Measurements from ENCODE around the gene RNLS. TPM values are rescaled to one million over a fixed set of nuclear protein-coding genes. Genes with fewer than 3 reads are reported as not detected.

Gene RNLS
- total and polyA plus RNA-seq, 4 experiments from 2014 or later = 1.7 to 5.8 (median 2.7) TPM

DNA sequence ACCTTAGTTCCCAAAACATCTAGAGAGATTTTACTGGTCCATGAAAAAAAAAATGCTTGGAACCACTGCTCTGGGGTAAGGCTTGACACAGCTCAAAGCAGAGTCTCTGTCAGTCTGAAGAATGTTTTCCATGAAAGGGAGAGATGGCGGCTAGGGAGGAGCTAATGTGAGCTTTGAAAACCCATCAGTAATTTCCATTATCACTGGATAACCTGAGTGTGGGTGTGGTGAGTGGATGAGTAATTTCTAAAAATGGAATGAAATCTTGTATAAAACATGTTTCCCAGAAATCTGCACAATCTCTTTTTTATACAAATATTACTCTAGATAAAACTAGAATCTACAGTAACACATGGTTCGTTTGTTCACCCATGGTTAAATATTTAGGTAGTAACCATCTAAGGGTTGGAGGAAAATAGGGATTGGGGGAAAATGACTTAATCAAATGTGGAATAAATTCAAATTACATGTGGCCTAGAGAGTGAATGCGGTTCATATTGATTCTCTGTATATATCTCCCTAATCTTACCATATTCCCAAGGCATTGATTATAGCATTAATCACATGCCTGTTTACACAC lies 289.4 kb downstream of the RNLS start:
- Mint-ChIP-seq H3K27ac (no peak overlapping the region), H3K9me3 (peaks cover 0 to 6% (median 0%) of the 10 kb centered on the region in 8 donors), H3K4me3 (no peak overlapping the region), H3K4me1 (peaks cover 0 to 5% (median 1%) of the 10 kb centered on the region in 4 donors), H3K27me3 (no peaks in the 10 kb centered on the region), H3K36me3 (no peaks in the 10 kb centered on the region)
- H3K27ac ChIP-seq (ENCODE audit: low read depth, low read length) = no peak overlapping the region
- POLR2A ChIA-PET (ENCODE audit: partially characterized antibody) = interaction anchor here (0.6 kb wide), 1 partner anchor 1365 kb away, joined by 4 read pairs; no protein-coding TSS in a partner anchor
- no peaks in the 10 kb centered on the region for H3K4me1 ChIP-seq (ENCODE audit: insufficient read depth, low read length)
- intact Hi-C loops (cut with micrococcal nuclease) = no loop called here
- no peaks in the 10 kb centered on the region for H3K36me3 ChIP-seq (ENCODE audit: insufficient read depth, low read length)
- no peak for DNase-seq
- CTCF ChIA-PET (ENCODE audit: partially characterized antibody) = no interaction called here
- no peaks in the 10 kb centered on the region for H3K27me3 ChIP-seq (ENCODE audit: insufficient read depth, low read length)
- H3K4me3 ChIP-seq (ENCODE audit: low read length in 2 of 2) = no peak overlapping the region
- H3K9me3 ChIP-seq (ENCODE audit: control insufficient read depth in 1 of 2, low read length in 2 of 2) = no peaks in the 10 kb centered on the region

DNA sequence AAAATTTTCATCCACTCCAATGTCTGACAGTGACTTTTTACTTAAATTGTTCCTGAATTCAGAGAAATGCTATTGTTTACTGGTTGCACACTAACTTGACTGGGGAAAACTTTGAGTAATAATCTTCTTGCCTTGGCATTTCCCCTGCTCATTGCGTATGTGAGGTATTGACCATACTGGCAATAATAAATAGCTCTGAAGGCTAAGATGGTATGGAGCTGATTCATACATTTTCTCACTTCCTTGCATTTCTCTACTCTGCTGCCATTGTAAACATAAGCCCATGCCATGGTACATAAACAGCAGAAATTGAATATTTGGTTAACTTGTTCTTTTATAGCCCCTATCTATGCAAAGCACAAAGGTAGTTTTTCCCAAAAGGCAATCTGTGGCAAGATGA lies 290.0 kb downstream of the RNLS start:
- CTCF ChIA-PET (ENCODE audit: partially characterized antibody) = interaction anchor here (0.9 kb wide), 1 partner anchor 97 kb away, joined by 3 read pairs; no protein-coding TSS in a partner anchor
- no peak overlapping the region for H3K27ac ChIP-seq (ENCODE audit: low read depth, low read length)
- peaks cover 0 to 5% (median 1%) of the 10 kb centered on the region in 4 donors for H3K4me1 Mint-ChIP-seq
- intact Hi-C loops (cut with micrococcal nuclease) = no loop called here
- no peak overlapping the region for H3K27ac Mint-ChIP-seq
- no peak for DNase-seq
- H3K9me3 ChIP-seq (ENCODE audit: control insufficient read depth in 1 of 2, low read length in 2 of 2) = no peaks in the 10 kb centered on the region
- POLR2A ChIA-PET (ENCODE audit: partially characterized antibody) = no interaction called here
- no peak overlapping the region for H3K4me3 Mint-ChIP-seq
- no peaks in the 10 kb centered on the region for H3K36me3 Mint-ChIP-seq
- peaks cover 0 to 6% (median 0%) of the 10 kb centered on the region in 8 donors for H3K9me3 Mint-ChIP-seq
- no peaks in the 10 kb centered on the region for H3K36me3 ChIP-seq (ENCODE audit: insufficient read depth, low read length)
- H3K27me3 Mint-ChIP-seq = no peaks in the 10 kb centered on the region
- H3K27me3 ChIP-seq (ENCODE audit: insufficient read depth, low read length) = no peaks in the 10 kb centered on the region
- H3K4me1 ChIP-seq (ENCODE audit: insufficient read depth, low read length) = no peaks in the 10 kb centered on the region
- no peak overlapping the region for H3K4me3 ChIP-seq (ENCODE audit: low read length in 2 of 2)

DNA sequence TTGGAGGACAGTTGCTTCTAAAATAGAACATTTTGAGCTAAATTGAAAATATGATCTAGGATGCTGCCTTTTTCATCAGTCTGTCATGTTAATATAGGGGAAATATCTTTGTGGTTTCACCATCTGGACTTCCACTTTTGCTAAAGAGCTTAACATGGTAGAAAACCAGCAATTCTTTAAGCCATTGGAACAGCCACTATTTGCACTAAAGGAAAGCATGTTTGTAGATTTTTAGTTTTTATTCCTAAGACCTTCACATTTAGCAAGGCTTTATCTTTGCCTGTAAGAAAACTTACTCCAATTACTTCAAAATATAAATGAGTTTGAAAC lies 291.0 kb downstream of the RNLS start:
- CTCF ChIA-PET (ENCODE audit: partially characterized antibody) = interaction anchor here (0.8 to 1.0 kb wide), 3 partner anchors 8 to 98 kb away, joined by 3 to 6 read pairs (median 3); no protein-coding TSS in a partner anchor

DNA sequence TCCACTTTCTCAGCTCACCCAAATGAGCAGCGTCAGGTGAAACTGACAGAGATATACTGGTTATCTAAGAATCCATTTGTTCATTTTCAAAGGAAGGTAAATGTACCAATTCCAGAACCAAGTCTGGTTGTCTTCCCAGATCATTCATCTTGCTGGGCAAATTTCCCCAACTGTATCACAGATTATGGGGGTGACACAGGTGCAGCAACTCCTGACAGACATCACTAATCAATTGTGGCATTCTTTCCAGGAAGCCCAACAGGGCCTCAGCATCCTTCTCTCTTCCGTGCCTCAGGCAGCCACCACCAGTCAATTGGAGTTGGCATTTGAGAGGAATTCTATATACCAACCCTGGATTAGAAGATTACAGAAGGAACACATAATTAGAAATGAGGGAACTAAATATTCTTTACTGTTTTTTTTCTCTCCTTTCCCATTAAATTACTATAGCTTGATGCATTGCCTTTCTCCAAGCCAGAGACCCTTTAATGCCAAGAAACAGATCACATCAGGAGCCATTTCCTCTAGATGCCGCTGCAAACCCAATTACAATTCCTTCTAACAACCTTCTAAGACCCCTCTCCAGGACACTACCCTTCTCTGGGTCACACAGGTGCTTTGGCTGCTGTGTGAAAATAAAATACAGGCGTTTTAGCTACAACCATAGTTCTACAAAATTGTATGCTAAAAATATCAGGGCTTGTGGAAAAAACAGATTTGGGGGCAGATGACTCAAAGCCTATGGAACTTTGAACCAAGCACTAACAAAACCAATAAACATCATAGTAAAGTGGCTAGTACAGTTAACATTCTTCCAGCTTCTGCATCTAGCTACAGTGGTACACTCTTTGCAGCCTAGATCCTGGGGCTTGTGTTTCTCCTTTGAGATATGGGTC lies 291.6 kb downstream of the RNLS start:
- ChIA-PET POLR2A (ENCODE audit: partially characterized antibody) (interaction anchor here (0.9 kb wide), 1 partner anchor 97 kb away, joined by 3 read pairs; no protein-coding TSS in a partner anchor), CTCF (ENCODE audit: partially characterized antibody) (interaction anchor here (0.8 to 1.0 kb wide), 2 partner anchors 9 to 97 kb away, joined by 3 to 6 read pairs; no protein-coding TSS in a partner anchor)

More for the DNA sequence above, 291.0 kb downstream of the RNLS start:
- Mint-ChIP-seq H3K4me1 (peaks cover 0 to 3% (median 1%) of the 10 kb centered on the region in 4 donors), H3K27ac (no peak overlapping the region), H3K27me3 (no peaks in the 10 kb centered on the region), H3K9me3 (peaks cover 0 to 4% (median 0%) of the 10 kb centered on the region in 8 donors), H3K36me3 (no peaks in the 10 kb centered on the region), H3K4me3 (no peak overlapping the region)
- DNase-seq = no peak
- Histone ChIP-seq H3K27ac (ENCODE audit: low read depth, low read length) (no peak overlapping the region), H3K4me1 (ENCODE audit: insufficient read depth, low read length) (no peaks in the 10 kb centered on the region), H3K4me3 (ENCODE audit: low read length in 2 of 2) (no peak overlapping the region), H3K27me3 (ENCODE audit: insufficient read depth, low read length) (no peaks in the 10 kb centered on the region), H3K36me3 (ENCODE audit: insufficient read depth, low read length) (no peaks in the 10 kb centered on the region), H3K9me3 (ENCODE audit: control insufficient read depth in 1 of 2, low read length in 2 of 2) (no peaks in the 10 kb centered on the region)
- POLR2A ChIA-PET (ENCODE audit: partially characterized antibody) = interaction anchor here (0.9 kb wide), 1 partner anchor 97 kb away, joined by 3 read pairs; no protein-coding TSS in a partner anchor
- intact Hi-C loops (cut with micrococcal nuclease) = no loop called here

DNA sequence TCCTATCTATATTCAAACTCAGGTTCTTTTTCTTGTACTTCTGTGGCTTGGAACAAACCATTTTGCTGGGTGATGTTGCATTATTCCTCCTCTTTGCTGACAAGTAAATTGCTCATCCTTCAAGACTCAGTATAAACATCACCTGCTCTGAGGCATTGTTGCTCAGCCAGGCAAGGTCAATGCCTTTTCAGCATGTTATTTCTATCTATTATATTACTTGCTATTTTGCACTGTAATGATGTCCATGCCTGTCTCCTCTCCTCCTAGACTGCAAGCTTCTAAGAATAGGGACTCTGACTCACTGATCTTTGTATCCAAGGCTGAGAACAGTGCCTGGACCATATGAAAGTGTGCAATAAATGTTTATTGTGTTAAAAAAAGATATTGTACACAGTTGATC lies 293.8 kb downstream of the RNLS start:
- no peaks in the 10 kb centered on the region for H3K9me3 ChIP-seq (ENCODE audit: control insufficient read depth in 1 of 2, low read length in 2 of 2)
- no peaks in the 10 kb centered on the region for H3K36me3 ChIP-seq (ENCODE audit: insufficient read depth, low read length)
- Mint-ChIP-seq H3K27me3 (no peaks in the 10 kb centered on the region), H3K9me3 (peaks cover 0 to 2% (median 0%) of the 10 kb centered on the region in 8 donors), H3K4me1 (peaks cover 0 to 1% (median 0%) of the 10 kb centered on the region in 4 donors), H3K27ac (no peak overlapping the region), H3K36me3 (no peaks in the 10 kb centered on the region), H3K4me3 (no peak overlapping the region)
- H3K27me3 ChIP-seq (ENCODE audit: insufficient read depth, low read length) = no peaks in the 10 kb centered on the region
- H3K4me3 ChIP-seq (ENCODE audit: low read length in 2 of 2) = no peak overlapping the region
- POLR2A ChIA-PET (ENCODE audit: partially characterized antibody) = no interaction called here
- no peaks in the 10 kb centered on the region for H3K4me1 ChIP-seq (ENCODE audit: insufficient read depth, low read length)
- intact Hi-C loops (cut with micrococcal nuclease) = no loop called here
- CTCF ChIA-PET (ENCODE audit: partially characterized antibody) = no interaction called here
- H3K27ac ChIP-seq (ENCODE audit: low read depth, low read length) = no peak overlapping the region
- DNase-seq = no peak

More for the DNA sequence above, 291.6 kb downstream of the RNLS start:
- Mint-ChIP-seq H3K9me3 (peaks cover 0 to 2% (median 0%) of the 10 kb centered on the region in 8 donors), H3K27me3 (no peaks in the 10 kb centered on the region), H3K27ac (no peak overlapping the region), H3K36me3 (no peaks in the 10 kb centered on the region), H3K4me1 (peaks cover 0 to 3% (median 1%) of the 10 kb centered on the region in 4 donors), H3K4me3 (no peak overlapping the region)
- no peak for DNase-seq
- Histone ChIP-seq H3K27ac (ENCODE audit: low read depth, low read length) (no peak overlapping the region), H3K4me3 (ENCODE audit: low read length in 2 of 2) (no peak overlapping the region), H3K9me3 (ENCODE audit: control insufficient read depth in 1 of 2, low read length in 2 of 2) (no peaks in the 10 kb centered on the region), H3K4me1 (ENCODE audit: insufficient read depth, low read length) (no peaks in the 10 kb centered on the region), H3K36me3 (ENCODE audit: insufficient read depth, low read length) (no peaks in the 10 kb centered on the region), H3K27me3 (ENCODE audit: insufficient read depth, low read length) (no peaks in the 10 kb centered on the region)
- intact Hi-C loops (cut with micrococcal nuclease) = no loop called here

DNA sequence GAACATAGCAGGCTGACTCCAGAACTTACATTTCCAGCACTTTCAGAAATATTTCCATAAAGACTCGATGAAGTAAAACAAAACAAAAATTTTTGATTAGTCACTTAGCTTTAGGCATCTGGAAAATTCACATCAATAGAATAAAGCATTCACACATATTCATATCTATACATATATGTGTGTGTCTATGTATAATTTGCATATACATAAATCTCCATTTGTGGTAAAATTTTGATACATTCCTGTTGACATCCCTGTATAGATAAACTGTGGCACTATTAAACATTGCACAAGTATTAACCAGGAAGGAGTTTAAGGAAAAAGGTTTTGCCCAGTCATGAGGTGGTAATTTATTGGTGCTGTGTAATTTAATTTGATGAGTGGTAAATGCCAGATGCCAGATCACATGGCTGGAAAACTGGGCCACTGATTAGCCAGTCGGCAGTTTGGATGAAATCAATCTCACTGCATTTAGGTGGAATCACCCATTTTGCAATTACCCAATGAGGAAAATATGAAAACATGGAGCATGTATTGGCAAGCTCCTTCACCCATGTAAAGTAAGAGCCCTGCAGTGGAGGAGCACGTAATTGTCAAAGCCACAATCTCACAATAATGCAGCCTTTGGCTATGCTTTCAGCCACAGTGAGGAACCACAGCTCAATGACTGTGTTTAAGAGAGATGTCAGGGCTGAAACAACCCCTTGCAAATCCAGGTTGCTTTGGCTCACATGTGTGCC lies 294.6 kb downstream of the RNLS start:
- no peak overlapping the region for H3K27ac ChIP-seq (ENCODE audit: low read depth, low read length)
- H3K4me1 ChIP-seq (ENCODE audit: insufficient read depth, low read length) = no peaks in the 10 kb centered on the region
- H3K27me3 ChIP-seq (ENCODE audit: insufficient read depth, low read length) = no peaks in the 10 kb centered on the region
- intact Hi-C loops (cut with micrococcal nuclease) = no loop called here
- H3K4me3 ChIP-seq (ENCODE audit: low read length in 2 of 2) = no peak overlapping the region
- H3K36me3 ChIP-seq (ENCODE audit: insufficient read depth, low read length) = no peaks in the 10 kb centered on the region
- H3K27me3 Mint-ChIP-seq = no peaks in the 10 kb centered on the region
- no peak for DNase-seq
- CTCF ChIA-PET (ENCODE audit: partially characterized antibody) = no interaction called here
- H3K4me3 Mint-ChIP-seq = no peak overlapping the region
- POLR2A ChIA-PET (ENCODE audit: partially characterized antibody) = no interaction called here
- H3K9me3 ChIP-seq (ENCODE audit: control insufficient read depth in 1 of 2, low read length in 2 of 2) = no peaks in the 10 kb centered on the region
- H3K36me3 Mint-ChIP-seq = no peaks in the 10 kb centered on the region
- peaks cover 0 to 2% (median 0%) of the 10 kb centered on the region in 8 donors for H3K9me3 Mint-ChIP-seq
- peaks cover 0 to 2% (median 0%) of the 10 kb centered on the region in 4 donors for H3K4me1 Mint-ChIP-seq
- no peak overlapping the region for H3K27ac Mint-ChIP-seq

DNA sequence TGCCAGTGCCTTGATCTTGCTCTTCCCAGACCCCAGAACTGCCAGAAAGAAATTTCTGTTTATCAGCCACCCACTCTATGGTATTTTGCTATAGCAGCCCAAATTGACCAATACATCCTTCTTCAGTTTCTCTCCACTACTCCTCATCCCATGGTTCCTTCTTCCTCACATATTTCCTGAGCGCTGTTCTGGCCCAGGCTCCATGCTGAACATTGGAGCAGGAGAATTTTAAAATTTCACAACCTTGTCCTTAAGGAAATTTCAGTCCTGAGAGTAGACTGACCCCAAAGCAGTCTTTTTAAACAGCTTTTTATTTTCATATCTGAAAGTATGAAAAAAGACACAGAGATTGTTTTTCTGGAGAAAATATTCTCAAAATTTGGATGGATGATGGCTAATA lies 297.1 kb downstream of the RNLS start:
- Histone ChIP-seq H3K4me1 (ENCODE audit: insufficient read depth, low read length) (no peaks in the 10 kb centered on the region), H3K27me3 (ENCODE audit: insufficient read depth, low read length) (no peaks in the 10 kb centered on the region), H3K9me3 (ENCODE audit: control insufficient read depth in 1 of 2, low read length in 2 of 2) (no peaks in the 10 kb centered on the region), H3K36me3 (ENCODE audit: insufficient read depth, low read length) (no peaks in the 10 kb centered on the region), H3K4me3 (ENCODE audit: low read length in 2 of 2) (no peak overlapping the region), H3K27ac (ENCODE audit: low read depth, low read length) (no peak overlapping the region)
- Mint-ChIP-seq H3K4me3 (no peak overlapping the region), H3K27ac (no peak overlapping the region), H3K4me1 (peaks cover 0 to 2% (median under 1%) of the 10 kb centered on the region in 4 donors), H3K36me3 (no peaks in the 10 kb centered on the region), H3K9me3 (no peaks in the 10 kb centered on the region), H3K27me3 (no peaks in the 10 kb centered on the region)
- CTCF ChIA-PET (ENCODE audit: partially characterized antibody) = no interaction called here
- POLR2A ChIA-PET (ENCODE audit: partially characterized antibody) = no interaction called here
- intact Hi-C loops (cut with micrococcal nuclease) = no loop called here
- no peak for DNase-seq

All from CD4-positive, alpha-beta memory T cell (primary cell).